Natural killer cell treated with Interleukin-12 subunit alpha and Interleukin-12 subunit beta and Interleukin-15 and Interleukin-18, amount 100 ng/mL, for 72 hours (primary cell): ENCODE measurements around the gene MMGT1. TPM values are rescaled to one million over a fixed set of nuclear protein-coding genes. Genes with fewer than 3 reads are reported as not detected.
"Not testable (repeated sequence)": the region's sequence is repeated elsewhere in the genome, so short reads cannot be mapped to it uniquely, and the experiment has no call there.

Experiments
- ATAC-seq, 2 donors: fragments of 150-1000 bp; cut with Tn5 transposase in 1 of 2; sonication (Bioruptor Pico), chemical (Tn5 transposase) in 1 of 2; 2 replicates each; pipeline ENCODE4 v1.10.0; 2021
- DNase-seq: peaks from one replicate; pipeline ENCODE4 v3.0.0; 2022; ENCODE audit warnings: low spot score
- H3K27ac Mint-ChIP-seq, 2 donors: 1 replicate in 1 of 2; 2 replicates in 1 of 2; pipeline ENCODE4 v1.8.0; 2022; ENCODE audit warnings: mixed read lengths in 2 of 2, mild to moderate bottlenecking in 1 of 2, moderate library complexity in 1 of 2
- H3K27me3 Mint-ChIP-seq, 2 donors: 1 replicate in 1 of 2; 2 replicates in 1 of 2; pipeline ENCODE4 v1.8.0; 2022; ENCODE audit warnings: mixed read lengths in 2 of 2
- H3K36me3 Mint-ChIP-seq: one replicate; pipeline ENCODE4 v1.8.0; 2022; ENCODE audit warnings: mixed read lengths
- H3K4me1 Mint-ChIP-seq, 2 donors: 1 replicate in 1 of 2; 2 replicates in 1 of 2; pipeline ENCODE4 v1.8.0; 2022; ENCODE audit warnings: low read depth in 2 of 2, mixed read lengths in 2 of 2, mild to moderate bottlenecking in 1 of 2
- H3K4me3 Mint-ChIP-seq: one replicate; pipeline ENCODE4 v1.8.0; 2022; ENCODE audit warnings: mixed read lengths
- H3K9me3 Mint-ChIP-seq: 2 replicates; pipeline ENCODE4 v1.8.0; 2022; ENCODE audit warnings: mixed read lengths
- total RNA-seq, 2 donors: library from RNA; stranded (reverse); gene quantifications; one replicate each; pipeline ENCODE4 v1.2.3, GENCODE V29; 2022

The MMGT1 gene
- total RNA-seq, 2 donors from 2014 or later = 16.1 to 22.2 TPM

DNA sequence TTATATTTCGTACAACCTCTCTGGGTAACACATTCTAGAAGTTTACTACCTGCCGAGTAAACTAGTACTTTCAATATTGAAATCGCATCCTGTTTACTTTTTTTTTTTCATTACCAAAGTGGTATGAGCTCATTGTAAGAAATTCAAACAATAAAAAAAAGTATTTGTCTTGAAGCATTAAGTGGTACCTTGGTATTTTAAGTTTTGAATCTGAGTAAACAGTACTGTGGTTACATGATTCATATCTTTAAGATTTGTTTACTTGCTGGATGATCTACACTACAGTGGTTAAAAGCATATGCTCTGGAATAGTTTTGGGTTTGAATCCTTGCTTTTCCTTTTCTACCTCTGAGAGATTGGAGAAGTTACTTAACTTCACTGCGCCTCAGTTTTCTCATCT, 3.8 kb upstream of the MMGT1 start:
- ATAC-seq (no peak), DNase-seq (no peak)
- Mint-ChIP-seq H3K4me3 (no peak overlapping the region), H3K27ac (no peak overlapping the region), H3K4me1 (peaks cover 21 to 22% of the 10 kb centered on the region in 2 donors), H3K9me3 (no peaks in the 10 kb centered on the region), H3K27me3 (peaks cover 0 to 13% of the 10 kb centered on the region in 2 donors), H3K36me3 (no peaks in the 10 kb centered on the region)

DNA sequence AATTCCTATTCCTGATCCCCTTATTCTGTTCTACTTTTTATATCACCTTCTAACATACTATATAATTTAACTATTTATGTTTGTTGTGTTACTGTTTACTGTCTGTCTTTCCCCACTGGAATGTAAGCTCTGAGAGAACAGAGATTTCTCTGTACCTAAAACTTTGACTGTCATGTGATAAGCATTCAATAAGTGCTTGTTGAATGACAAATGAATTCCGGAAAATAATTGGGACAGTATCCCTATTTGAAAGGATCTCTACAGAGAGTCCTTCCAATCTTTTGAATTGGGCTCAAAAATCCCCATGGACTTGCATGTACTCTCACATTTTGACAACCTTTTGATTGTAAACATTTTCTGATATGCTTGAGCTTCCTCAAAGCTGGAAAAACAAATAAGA, 1.6 kb upstream of the MMGT1 start:
- Mint-ChIP-seq H3K36me3 (no peaks in the 10 kb centered on the region), H3K27ac (no peak overlapping the region), H3K9me3 (no peaks in the 10 kb centered on the region), H3K4me1 (peaks cover 18 to 20% of the 10 kb centered on the region in 2 donors), H3K27me3 (peaks cover 0 to 9% of the 10 kb centered on the region in 2 donors), H3K4me3 (no peak overlapping the region)
- no peak for DNase-seq
- ATAC-seq = no peak

- H3K4me3 Mint-ChIP-seq = peak overlapping the region; percentile 85
- H3K4me1 Mint-ChIP-seq = peaks cover 18 to 20% of the 10 kb centered on the region in 2 donors
- no peaks in the 10 kb centered on the region for H3K9me3 Mint-ChIP-seq
- ATAC-seq (peak; percentile 69 to 74), DNase-seq (peak; percentile 68)
- H3K36me3 Mint-ChIP-seq = no peaks in the 10 kb centered on the region
- peaks cover 0 to 6% of the 10 kb centered on the region in 2 donors for H3K27me3 Mint-ChIP-seq
- no peak overlapping the region for H3K27ac Mint-ChIP-seq
These were observed 580 bp upstream of the MMGT1 start for GRCh38 chrX:135974279-135974856.

GRCh38 chrX:135973025-135973547, 702 bp downstream of the MMGT1 start:
- Mint-ChIP-seq H3K4me1 (peaks cover 18 to 20% of the 10 kb centered on the region in 2 donors), H3K27me3 (no peaks in the 10 kb centered on the region), H3K4me3 (peak overlapping the region; percentile 99), H3K36me3 (no peaks in the 10 kb centered on the region), H3K27ac (peak overlapping the region; percentile 89 to 95), H3K9me3 (no peaks in the 10 kb centered on the region)
- DNase-seq (no peak), ATAC-seq (peak; percentile 1 to 20)

DNA sequence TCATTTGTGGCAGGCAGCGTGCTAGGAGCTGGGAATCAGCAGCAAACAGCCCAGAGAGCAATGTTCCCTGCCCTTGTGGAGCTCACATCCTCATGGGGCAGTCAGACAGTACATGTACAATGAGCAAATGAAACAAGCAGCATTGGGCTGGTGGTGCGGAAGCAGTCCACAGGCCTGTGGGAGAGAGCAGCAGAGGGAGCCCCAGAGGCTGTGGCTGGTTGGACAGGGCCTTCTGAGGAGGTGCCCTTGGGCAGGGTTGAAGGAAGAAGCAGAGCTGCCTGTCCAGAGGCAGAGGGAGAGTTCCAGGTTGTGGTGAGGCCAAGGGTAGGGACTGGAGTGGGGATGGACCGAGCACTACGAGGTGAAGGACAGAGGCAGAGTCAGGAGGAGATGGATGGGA, 22.5 kb downstream of the MMGT1 start:
- DNase-seq (no peak), ATAC-seq (peak in 1 of 2 donors; percentile 36)
- Mint-ChIP-seq H3K4me3 (no peak overlapping the region), H3K9me3 (no peaks in the 10 kb centered on the region), H3K4me1 (no peaks in the 10 kb centered on the region), H3K27ac (peak overlapping the region in 1 of 2 donors; percentile 52), H3K27me3 (peaks cover 0 to 7% of the 10 kb centered on the region in 2 donors), H3K36me3 (no peaks in the 10 kb centered on the region)

GRCh38 chrX:135944486-135944885, 29.3 kb downstream of the MMGT1 start:
- H3K4me1 Mint-ChIP-seq = no peaks in the 10 kb centered on the region
- DNase-seq = no peak
- no peak overlapping the region for H3K27ac Mint-ChIP-seq
- ATAC-seq = no peak
- peaks cover 6% of the 10 kb centered on the region for H3K36me3 Mint-ChIP-seq
- no peak overlapping the region for H3K4me3 Mint-ChIP-seq
- peaks cover 0 to 8% of the 10 kb centered on the region in 2 donors for H3K27me3 Mint-ChIP-seq
- no peaks in the 10 kb centered on the region for H3K9me3 Mint-ChIP-seq

DNA sequence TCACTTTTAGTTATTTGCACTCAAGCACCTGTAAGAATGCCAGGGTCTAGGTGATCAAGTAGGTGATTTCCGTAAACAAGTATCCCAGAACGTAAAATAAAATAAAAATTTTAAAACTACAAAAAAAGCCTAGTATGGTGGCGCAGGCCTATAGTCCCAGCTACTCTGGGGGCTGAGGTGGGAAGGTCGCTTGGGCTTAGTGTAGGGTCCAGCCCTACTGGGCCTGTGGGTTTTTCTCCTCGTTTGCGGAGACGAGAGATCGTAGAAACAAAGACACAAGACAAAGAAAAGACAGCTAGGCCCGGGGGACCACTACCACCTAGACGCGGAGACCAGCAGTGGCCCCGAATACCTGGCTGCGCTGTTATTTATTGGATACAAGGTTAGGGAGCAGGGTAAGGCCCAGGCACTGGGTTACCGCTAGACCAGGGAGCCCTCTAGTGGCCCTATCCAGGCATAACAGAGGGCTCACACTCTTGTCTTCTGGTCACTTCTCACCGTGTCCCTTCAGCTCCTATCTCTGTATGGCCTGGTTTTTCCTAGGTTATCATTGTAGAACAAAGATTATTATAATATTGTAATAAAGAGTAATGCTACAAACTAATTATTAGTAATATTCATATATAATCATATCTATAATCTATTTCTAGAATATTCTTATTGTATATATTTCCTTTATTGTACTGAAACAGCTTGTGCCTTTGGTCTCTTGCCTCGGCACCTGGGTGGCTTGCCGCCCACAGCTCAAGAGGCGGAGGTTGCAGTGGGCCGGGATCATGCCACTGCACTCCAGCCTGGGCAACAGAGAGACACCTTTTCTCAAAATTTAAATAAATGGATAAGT, 41.9 kb downstream of the MMGT1 start:
- H3K4me1 Mint-ChIP-seq = no peaks in the 10 kb centered on the region
- H3K27me3 Mint-ChIP-seq = peaks cover 0 to 11% of the 10 kb centered on the region in 2 donors
- H3K36me3 Mint-ChIP-seq = no peaks in the 10 kb centered on the region

GRCh38 chrX:135927897-135928296, 45.9 kb downstream of the MMGT1 start:
- Mint-ChIP-seq H3K4me1 (no peaks in the 10 kb centered on the region), H3K27me3 (peaks cover 0 to 11% of the 10 kb centered on the region in 2 donors), H3K4me3 (no peak overlapping the region), H3K36me3 (no peaks in the 10 kb centered on the region), H3K9me3 (no peaks in the 10 kb centered on the region), H3K27ac (no peak overlapping the region)
- DNase-seq (no peak), ATAC-seq (no peak)

More for the DNA sequence above, 41.9 kb downstream of the MMGT1 start:
- Mint-ChIP-seq H3K27ac (no peak overlapping the region), H3K4me3 (no peak overlapping the region), H3K9me3 (no peaks in the 10 kb centered on the region)
- peak in 1 of 2 donors; percentile 70 for ATAC-seq
- peak; percentile 63 for DNase-seq

DNA sequence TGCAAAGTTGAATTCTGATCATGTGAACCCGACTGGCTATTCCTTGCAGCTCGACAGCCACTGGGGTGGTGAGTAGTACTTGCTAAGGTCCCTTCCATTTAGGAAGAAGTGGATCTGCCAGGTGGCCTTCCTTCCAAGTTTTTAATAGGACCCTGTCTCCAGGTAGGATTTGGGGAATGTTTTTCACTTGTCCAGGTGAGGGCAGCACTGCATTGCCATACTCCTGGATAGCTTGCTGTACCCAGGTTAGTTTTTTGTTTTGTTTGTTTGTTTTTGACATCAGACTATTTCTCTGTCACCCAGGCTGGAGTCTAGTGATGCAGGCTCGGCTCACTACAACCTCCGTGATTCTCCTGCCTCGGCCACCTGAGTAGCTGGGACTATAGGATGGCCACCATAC, 50.4 kb downstream of the MMGT1 start:
- no peak overlapping the region for H3K4me3 Mint-ChIP-seq
- H3K36me3 Mint-ChIP-seq = no peaks in the 10 kb centered on the region
- H3K27me3 Mint-ChIP-seq = peaks cover 7 to 23% of the 10 kb centered on the region in 2 donors
- H3K27ac Mint-ChIP-seq = no peak overlapping the region
- DNase-seq (no peak), ATAC-seq (no peak)
- H3K9me3 Mint-ChIP-seq = no peaks in the 10 kb centered on the region
- H3K4me1 Mint-ChIP-seq = no peaks in the 10 kb centered on the region

DNA sequence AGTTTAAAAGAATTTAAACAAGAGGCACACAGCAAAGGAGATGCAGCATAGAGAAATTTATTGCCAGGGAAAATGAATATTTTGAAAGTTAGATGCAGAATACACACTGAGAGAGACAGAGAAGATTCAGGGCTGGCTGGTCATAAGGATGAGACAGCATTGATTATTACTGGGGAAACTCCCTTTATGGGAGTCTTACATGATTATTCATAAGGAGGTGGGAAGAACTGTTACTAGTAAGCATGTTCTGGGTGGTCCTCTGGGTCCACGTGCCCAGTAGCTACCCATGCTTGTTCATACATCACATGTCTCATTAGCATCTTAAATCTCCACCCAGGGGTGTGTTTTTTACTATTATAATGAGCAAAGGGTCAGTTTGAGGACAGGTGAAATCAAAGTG, 53.3 kb downstream of the MMGT1 start:
- DNase-seq, H3K36me3 Mint-ChIP-seq, H3K4me1 Mint-ChIP-seq, ATAC-seq, H3K27ac Mint-ChIP-seq, H3K4me3 Mint-ChIP-seq, H3K9me3 Mint-ChIP-seq: not testable (repeated sequence)
- H3K27me3 Mint-ChIP-seq = peaks cover 7 to 23% of the 10 kb centered on the region in 2 donors

GRCh38 chrX:135914404-135914803, 59.4 kb downstream of the MMGT1 start:
- Mint-ChIP-seq H3K27me3 (peaks cover 0 to 26% of the 10 kb centered on the region in 2 donors), H3K9me3 (no peaks in the 10 kb centered on the region), H3K4me1 (no peaks in the 10 kb centered on the region), H3K36me3 (no peaks in the 10 kb centered on the region), H3K4me3 (no peak overlapping the region), H3K27ac (no peak overlapping the region)
- ATAC-seq (no peak), DNase-seq (no peak)
